HEK293 (cell line): ENCODE data around the gene GOLGA3.

ENCODE experiments used
- CTCF ChIA-PET: fragments of 350-600 bp; formaldehyde crosslinking; extraction: SDS; loops from one replicate; lab custom pipeline; 2021; ENCODE audit warnings: antibody characterized with exemption; lab: Yijun Ruan, JAX
- POLR2A ChIA-PET: fragments of 300-600 bp; formaldehyde crosslinking; extraction: SDS; loops from one replicate; lab custom pipeline; 2020; ENCODE audit warnings: antibody characterized with exemption, inconsistent platforms; lab: Yijun Ruan, JAX
- H3K27ac ChIP-seq: fragments of 200-500 bp; sonication (Bioruptor generic); 2 replicates; pipeline ENCODE4 v1.5.1; 2014; ENCODE audit warnings: low read depth, low read length, control low read depth, inconsistent platforms; ENCODE audit errors: extremely low read depth
- H3K36me3 ChIP-seq, 2 experiments: fragments of 200-500 bp in 1 of 2; sonication (Bioruptor generic) in 1 of 2; 1 replicate in 1 of 2; 2 replicates in 1 of 2; pipeline ENCODE4 v1.5.1; 2014 to 2017; ENCODE audit warnings: inconsistent platforms in 2 of 2, low read length in 2 of 2; ENCODE audit not compliant: control insufficient read depth in 2 of 2, insufficient read depth in 1 of 2
- H3K4me1 ChIP-seq: fragments of 200-500 bp; sonication (Bioruptor generic); 2 replicates; pipeline ENCODE4 v1.5.1; 2014; ENCODE audit warnings: mild to moderate bottlenecking, low read length, inconsistent platforms; ENCODE audit not compliant: control insufficient read depth, insufficient read depth
- H3K4me3 ChIP-seq: 2 replicates; pipeline ENCODE4 v1.5.1; 2011; ENCODE audit warnings: low read depth, mild to moderate bottlenecking, control low read depth, low read length, moderate library complexity
- H3K9me3 ChIP-seq: fragments of 200-500 bp; sonication (Bioruptor generic); 2 replicates; pipeline ENCODE4 v1.5.1; 2014; ENCODE audit warnings: low read depth, low read length, inconsistent platforms; ENCODE audit not compliant: control insufficient read depth, insufficient read depth
- ATF2 ChIP-seq: fragments of 450-650 bp; formaldehyde crosslinking; IDR thresholded peaks from 2 replicates; pipeline ENCODE4 v1.5.1; 2016; ENCODE audit warnings: missing biosample characterization, missing genetic modification characterization, low read depth
- EGR2 ChIP-seq: fragments of 450-650 bp; formaldehyde crosslinking; IDR thresholded peaks from 2 replicates; pipeline ENCODE4 v1.5.1; 2016; ENCODE audit warnings: low read depth, missing biosample characterization, missing genetic modification characterization
- HOXC10 ChIP-seq: sonication (generic); formaldehyde crosslinking; IDR thresholded peaks from 2 replicates; pipeline ENCODE4 v1.8.1; 2023; ENCODE audit warnings: mild to moderate bottlenecking, missing genetic modification reagents
- KLF1 ChIP-seq: fragments of 450-650 bp; formaldehyde crosslinking; IDR thresholded peaks from 2 replicates; pipeline ENCODE4 v1.5.1; 2016; ENCODE audit warnings: missing biosample characterization, missing genetic modification characterization
- KLF9 ChIP-seq: fragments of 450-650 bp; formaldehyde crosslinking; IDR thresholded peaks from 2 replicates; pipeline ENCODE4 v1.5.1; 2016; ENCODE audit warnings: missing biosample characterization, missing genetic modification characterization, low read depth
- SETDB1 ChIP-seq: IDR thresholded peaks from one replicate; pipeline ENCODE4 v1.6.1; 2017; ENCODE audit warnings: mild to moderate bottlenecking, low read length, moderate library complexity, mixed read lengths; ENCODE audit not compliant: insufficient read length
- ZBTB10 ChIP-seq: fragments of 450-650 bp; formaldehyde crosslinking; IDR thresholded peaks from 2 replicates; pipeline ENCODE4 v1.5.1; 2016; ENCODE audit warnings: missing biosample characterization, missing genetic modification characterization
- ZBTB21 ChIP-seq: fragments of 450-650 bp; formaldehyde crosslinking; IDR thresholded peaks from 2 replicates; pipeline ENCODE4 v1.5.1; 2017; ENCODE audit warnings: missing biosample characterization, missing genetic modification characterization
- ZBTB7A ChIP-seq: fragments of 450-650 bp; formaldehyde crosslinking; IDR thresholded peaks from 2 replicates; pipeline ENCODE4 v1.5.1; 2016; ENCODE audit warnings: low read depth, missing biosample characterization, missing genetic modification characterization
- ZEB2 ChIP-seq: fragments of 450-650 bp; formaldehyde crosslinking; IDR thresholded peaks from 2 replicates; pipeline ENCODE4 v1.5.1; 2016; ENCODE audit warnings: missing biosample characterization, missing genetic modification characterization
- ZNF202 ChIP-seq: fragments of 450-650 bp; formaldehyde crosslinking; IDR thresholded peaks from 2 replicates; pipeline ENCODE4 v1.5.1; 2016; ENCODE audit warnings: missing biosample characterization, missing genetic modification characterization, borderline replicate concordance
- ZNF248 ChIP-seq: fragments of 450-650 bp; formaldehyde crosslinking; IDR thresholded peaks from 2 replicates; pipeline ENCODE4 v1.5.1; 2017; ENCODE audit warnings: missing biosample characterization, missing genetic modification characterization
- ZNF292 ChIP-seq: fragments of 450-650 bp; formaldehyde crosslinking; IDR thresholded peaks from 2 replicates; pipeline ENCODE4 v1.5.1; 2016; ENCODE audit warnings: low read depth, missing biosample characterization, missing genetic modification characterization, borderline replicate concordance
- ZNF366 ChIP-seq: fragments of 450-650 bp; formaldehyde crosslinking; conservative IDR thresholded peaks from 2 replicates; pipeline ENCODE4 v1.5.1; 2016; ENCODE audit warnings: missing biosample characterization, missing genetic modification characterization
- ZNF548 ChIP-seq: fragments of 450-650 bp; formaldehyde crosslinking; IDR thresholded peaks from 2 replicates; pipeline ENCODE4 v1.5.1; 2016; ENCODE audit warnings: missing biosample characterization, missing genetic modification characterization
- ZNF621 ChIP-seq: fragments of 450-650 bp; formaldehyde crosslinking; IDR thresholded peaks from 2 replicates; pipeline ENCODE4 v1.5.1; 2017; ENCODE audit warnings: missing biosample characterization, missing genetic modification characterization
- ZNF623 ChIP-seq: fragments of 450-650 bp; formaldehyde crosslinking; IDR thresholded peaks from 2 replicates; pipeline ENCODE4 v1.5.1; 2016; ENCODE audit warnings: missing biosample characterization, missing genetic modification characterization
- ZNF626 ChIP-seq: fragments of 450-650 bp; sonication (Bioruptor Pico); formaldehyde crosslinking; IDR thresholded peaks from 2 replicates; pipeline ENCODE4 v1.5.1; 2018; ENCODE audit warnings: missing biosample characterization, missing genetic modification characterization, inconsistent platforms
- ZNF747 ChIP-seq: fragments of 450-650 bp; formaldehyde crosslinking; IDR thresholded peaks from 2 replicates; pipeline ENCODE4 v1.5.1; 2016; ENCODE audit warnings: missing biosample characterization, missing genetic modification characterization
- ZNF777 ChIP-seq: fragments of 450-650 bp; formaldehyde crosslinking; IDR thresholded peaks from 2 replicates; pipeline ENCODE4 v1.5.1; 2017; ENCODE audit warnings: missing biosample characterization, missing genetic modification characterization, borderline replicate concordance
- ZNF791 ChIP-seq: fragments of 450-650 bp; formaldehyde crosslinking; IDR thresholded peaks from 2 replicates; pipeline ENCODE4 v1.5.1; 2016; ENCODE audit warnings: missing biosample characterization, missing genetic modification characterization
- ZNF837 ChIP-seq: fragments of 450-650 bp; formaldehyde crosslinking; IDR thresholded peaks from 2 replicates; pipeline ENCODE4 v1.5.1; 2016; ENCODE audit warnings: missing biosample characterization, missing genetic modification characterization
- ZNF843 ChIP-seq: fragments of 450-650 bp; formaldehyde crosslinking; IDR thresholded peaks from 2 replicates; pipeline ENCODE4 v1.5.1; 2016; ENCODE audit warnings: missing biosample characterization, missing genetic modification characterization
- ZSCAN30 ChIP-seq: fragments of 450-650 bp; IDR thresholded peaks from 2 replicates; pipeline ENCODE4 v1.5.1; 2018; ENCODE audit warnings: missing biosample characterization, mild to moderate bottlenecking, missing genetic modification characterization, moderate library complexity

The GOLGA3 gene

GRCh38 chr12:132851465-132851864 is 22.8 kb upstream of the GOLGA3 start:
- POLR2A ChIA-PET: no interaction called here
- TF ChIP-seq ZNF548 (tag by site-specific recombination) (no peak), KLF9 (tag by site-specific recombination) (no peak), ZNF791 (no peak)
- TF ChIP-seq, all 188 proteins: peak for 0
- Histone ChIP-seq H3K36me3 (peaks cover 11 to 87% of the 10 kb centered on the region in 2 experiments; a peak in 2 of 3 replicates), H3K9me3 (no peaks in the 10 kb centered on the region), H3K27ac (no peak overlapping the region), H3K4me3 (no peak overlapping the region), H3K4me1 (no peaks in the 10 kb centered on the region)
- CTCF ChIA-PET: no interaction called here

GRCh38 chr12:132850291-132850690 is 21.6 kb upstream of the GOLGA3 start:
- Histone ChIP-seq H3K36me3 (peaks cover 11 to 83% of the 10 kb centered on the region in 2 experiments; a peak in 2 of 3 replicates), H3K27ac (no peak overlapping the region), H3K4me1 (no peaks in the 10 kb centered on the region), H3K9me3 (no peaks in the 10 kb centered on the region), H3K4me3 (no peak overlapping the region)
- CTCF ChIA-PET: no interaction called here
- POLR2A ChIA-PET: no interaction called here
- no peak for TF ChIP-seq KLF9 (tag by site-specific recombination)
- TF ChIP-seq ZNF626 (tag by site-specific recombination): no peak
- TF ChIP-seq EGR2 (tag by site-specific recombination): no peak
- TF ChIP-seq HOXC10 (CRISPR knock-in tag): no peak

- Histone ChIP-seq H3K4me1 (no peaks in the 10 kb centered on the region), H3K27ac (no peak overlapping the region), H3K4me3 (no peak overlapping the region), H3K9me3 (no peaks in the 10 kb centered on the region), H3K36me3 (peaks cover 15 to 78% of the 10 kb centered on the region in 2 experiments; a peak in 2 of 3 replicates)
- ChIA-PET POLR2A (no interaction called here), CTCF (no interaction called here)
- TF ChIP-seq ZNF621 (no peak), ZBTB10 (tag by site-specific recombination) (no peak), HOXC10 (CRISPR knock-in tag) (no peak), ZNF623 (tag by site-specific recombination) (no peak), ZNF747 (tag by site-specific recombination) (no peak), ZNF777 (no peak), KLF1 (no peak), ZBTB7A (tag by site-specific recombination) (no peak), ZNF366 (no peak), ZNF837 (tag by site-specific recombination) (no peak), ZEB2 (tag by site-specific recombination) (no peak), ZSCAN30 (tag by site-specific recombination) (no peak), ZBTB21 (tag by site-specific recombination) (no peak), ZNF292 (tag by site-specific recombination) (no peak), ATF2 (tag by site-specific recombination) (no peak), ZNF202 (tag by site-specific recombination) (no peak), SETDB1 (no peak), ZNF843 (tag by site-specific recombination) (no peak), ZNF248 (no peak)
These were observed 19.9 kb upstream of the GOLGA3 start for GRCh38 chr12:132848521-132848920.
